Stimulated activated CD4-positive, alpha-beta T cell treated with anti-CD3 and anti-CD28 coated beads, Interleukin-1b, Interleukin-23, amount 100 ng/mL, for 4 hours (primary cell): ENCODE results near the gene ALKBH3.

Experiments used
- DNase-seq, 2 donors: peaks; one replicate each; pipeline ENCODE4 v3.0.0-alpha.2; 2020; ENCODE audit warnings: low read depth in 2 of 2

Gene ALKBH3

DNA sequence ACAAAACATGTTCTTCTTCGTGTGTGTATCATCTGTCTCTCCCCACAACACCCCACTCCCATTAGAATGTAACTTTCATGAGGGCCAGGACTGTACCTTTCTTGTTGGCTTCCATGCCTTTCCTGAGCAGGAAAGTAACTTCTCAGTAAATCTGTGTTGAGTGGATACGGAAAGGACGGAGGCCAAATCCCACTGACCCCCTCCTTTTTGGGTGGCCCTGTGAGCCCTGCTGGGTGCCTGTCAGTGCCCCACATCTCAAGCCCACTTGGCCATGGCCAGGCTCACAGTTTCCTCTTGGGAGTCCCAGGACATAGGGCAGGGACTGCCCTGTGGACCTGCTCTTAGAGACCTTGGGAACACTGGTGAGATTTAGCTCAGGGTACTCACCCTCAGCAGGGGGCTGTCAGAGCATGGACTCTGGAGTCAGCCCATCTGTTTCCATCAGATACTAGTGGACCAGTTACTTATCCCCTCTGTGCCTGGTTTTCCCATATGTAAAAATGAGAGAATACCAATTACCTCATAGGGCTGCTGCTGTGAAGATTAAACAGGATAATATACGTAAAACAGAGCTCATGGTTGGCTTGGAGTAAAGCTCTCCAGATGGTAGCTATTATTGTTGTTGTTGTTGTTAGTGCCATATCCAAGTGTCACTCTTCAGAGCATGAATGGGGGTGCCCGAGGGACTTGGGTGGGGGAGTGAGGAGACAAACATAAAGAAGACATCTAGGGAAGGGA lies 60.8 kb downstream of the ALKBH3 start:
- DNase-seq, result no peak

DNA sequence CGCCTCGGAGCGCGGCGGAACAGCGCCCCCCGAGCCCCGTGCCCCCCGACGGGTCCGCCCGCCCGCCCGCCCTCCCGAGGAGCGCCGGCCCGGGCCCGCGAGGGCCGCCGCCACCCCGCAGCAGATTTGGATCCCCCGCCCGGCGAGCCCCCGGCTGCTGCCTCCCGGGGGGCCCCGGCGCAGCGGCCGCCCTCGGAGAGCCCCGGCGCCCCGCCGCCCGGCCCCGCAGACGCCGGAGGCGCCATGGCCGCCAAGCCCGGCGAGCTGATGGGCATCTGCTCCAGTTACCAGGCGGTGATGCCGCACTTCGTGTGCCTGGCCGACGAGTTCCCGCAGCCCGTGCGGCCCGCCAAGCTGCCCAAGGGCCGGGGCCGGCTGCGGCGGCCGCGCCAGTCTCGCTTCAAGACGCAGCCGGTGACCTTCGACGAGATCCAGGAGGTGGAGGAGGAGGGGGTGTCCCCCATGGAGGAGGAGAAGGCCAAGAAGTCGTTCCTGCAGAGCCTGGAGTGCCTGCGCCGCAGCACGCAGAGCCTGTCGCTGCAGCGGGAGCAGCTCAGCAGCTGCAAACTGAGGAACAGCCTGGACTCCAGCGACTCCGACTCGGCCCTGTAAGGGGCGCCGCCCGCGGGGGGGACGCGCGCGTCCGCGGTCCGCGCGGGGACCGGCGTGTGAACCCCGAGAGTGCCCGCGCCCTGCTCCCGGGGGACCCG lies 62.2 kb downstream of the ALKBH3 start:
- peak in 1 of 2 donors; percentile 18 for DNase-seq

DNA sequence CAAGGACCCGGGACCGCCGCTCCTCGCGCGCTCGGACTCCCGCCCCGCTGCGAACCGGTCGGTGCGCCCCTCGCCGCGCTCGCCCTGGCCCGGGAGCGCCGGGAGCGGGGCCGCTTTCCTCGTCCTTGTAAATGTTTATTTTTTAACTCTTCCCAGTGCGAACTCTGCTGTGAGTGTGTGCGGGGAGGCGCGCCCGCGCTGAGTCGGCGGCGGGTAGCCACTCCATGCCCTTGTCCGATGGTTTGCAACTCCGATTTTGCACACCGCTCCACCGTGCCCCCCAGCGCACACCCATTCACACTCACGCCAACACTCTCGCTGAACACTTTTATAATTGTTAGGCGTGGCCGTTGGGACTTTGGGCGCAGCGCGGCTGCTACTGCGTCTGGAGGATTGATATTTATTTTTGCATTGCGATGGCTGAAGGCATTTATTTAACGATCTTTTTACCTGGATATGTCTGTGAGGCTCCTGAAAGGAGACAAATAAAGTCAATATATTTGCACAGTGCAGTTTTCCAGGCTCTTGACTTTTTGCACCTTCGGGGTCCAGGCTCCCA lies 62.8 kb downstream of the ALKBH3 start:
- DNase-seq, result no peak

DNA sequence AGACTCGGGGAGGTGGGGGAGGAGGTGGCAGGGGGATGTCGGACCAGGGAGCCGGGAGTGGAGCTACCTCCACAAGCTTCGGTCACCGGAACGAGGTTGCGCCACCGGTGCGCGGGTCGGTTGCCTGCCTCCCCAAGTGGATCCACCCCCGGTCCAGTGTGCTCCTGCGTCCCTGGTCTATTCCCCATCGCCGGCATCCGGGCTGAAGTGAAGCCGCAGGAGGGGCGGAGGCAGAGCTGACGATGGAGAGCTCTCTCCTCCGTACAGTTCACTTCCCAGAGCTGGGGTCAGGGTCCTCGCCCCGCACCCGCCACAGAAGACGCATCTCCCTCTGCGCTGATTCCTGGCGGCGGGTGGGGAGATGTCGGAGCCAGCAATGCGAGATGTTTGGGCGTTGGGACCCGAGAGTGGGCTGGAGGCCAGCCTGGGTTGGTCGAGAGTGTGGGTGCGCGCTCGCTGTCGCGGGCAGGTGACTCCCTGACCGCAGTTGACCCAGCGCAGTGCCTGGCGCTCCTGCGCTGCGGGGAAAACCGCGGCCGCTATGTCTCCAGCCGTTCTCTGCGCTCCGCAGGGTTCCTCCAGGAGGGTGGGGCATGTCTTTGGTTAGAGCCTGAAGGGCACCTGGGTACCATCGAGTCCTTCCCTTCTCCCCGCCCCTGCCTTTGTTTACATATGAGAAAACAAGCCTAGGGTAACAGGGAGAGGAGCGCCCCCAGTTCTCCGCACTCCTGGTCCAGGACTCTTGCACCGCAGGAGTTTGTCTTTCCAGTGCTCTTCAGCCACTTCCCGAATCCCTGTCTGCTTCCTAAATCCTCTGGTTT lies 63.5 kb downstream of the ALKBH3 start:
- DNase-seq, result no peak

DNA sequence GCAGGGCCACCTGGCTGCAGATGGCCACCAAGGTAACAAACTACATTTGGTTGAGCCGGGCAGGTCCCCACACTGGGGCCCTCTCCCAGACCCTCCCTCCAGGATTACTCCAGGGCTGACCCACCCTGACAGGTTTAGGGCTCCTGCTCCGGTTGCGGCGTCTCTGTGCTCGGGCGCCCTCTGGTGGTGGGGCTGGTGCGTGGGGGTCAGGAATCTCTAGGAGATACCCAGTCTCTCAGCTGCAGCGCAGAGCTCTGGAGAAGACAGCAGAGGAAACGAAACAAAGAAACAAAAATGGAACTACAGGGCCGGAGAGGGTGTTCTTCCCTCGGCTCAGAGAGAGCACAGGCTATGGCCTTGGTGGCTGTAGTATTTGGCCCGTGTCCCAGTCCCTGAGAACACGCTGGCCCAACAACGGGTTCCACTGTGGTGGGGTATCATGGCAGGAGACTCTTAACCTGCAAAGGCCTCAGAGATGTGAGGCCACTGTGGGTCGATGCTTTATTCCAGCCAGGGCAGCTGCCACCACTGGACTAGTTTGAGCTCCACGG lies 64.2 kb downstream of the ALKBH3 start:
- DNase-seq, result peak; percentile 54 to 72

DNA sequence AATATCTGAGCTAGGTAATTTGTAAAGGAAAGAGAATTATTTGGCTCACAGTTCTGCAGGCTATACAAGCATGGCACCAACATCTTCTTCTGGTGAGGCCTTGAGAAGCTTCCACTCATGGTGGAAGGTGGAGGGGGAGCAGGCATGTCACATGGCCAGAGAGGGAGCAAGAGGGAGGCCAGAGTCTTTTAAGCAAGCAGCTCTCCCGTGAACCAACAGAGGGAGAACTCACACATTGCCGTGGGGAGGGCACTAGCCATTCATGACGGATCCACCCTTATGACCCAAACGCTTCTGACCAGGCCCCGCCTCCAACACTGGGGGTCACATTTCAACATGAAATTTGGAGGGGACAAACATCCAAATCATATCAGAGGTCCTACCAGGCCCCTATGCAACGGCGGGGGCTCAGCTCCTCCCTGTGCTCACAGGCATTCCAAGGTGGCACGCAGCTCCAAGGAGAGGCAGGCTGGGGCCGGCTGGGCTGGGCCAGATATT lies 66.4 kb downstream of the ALKBH3 start:
- no peak for DNase-seq

DNA sequence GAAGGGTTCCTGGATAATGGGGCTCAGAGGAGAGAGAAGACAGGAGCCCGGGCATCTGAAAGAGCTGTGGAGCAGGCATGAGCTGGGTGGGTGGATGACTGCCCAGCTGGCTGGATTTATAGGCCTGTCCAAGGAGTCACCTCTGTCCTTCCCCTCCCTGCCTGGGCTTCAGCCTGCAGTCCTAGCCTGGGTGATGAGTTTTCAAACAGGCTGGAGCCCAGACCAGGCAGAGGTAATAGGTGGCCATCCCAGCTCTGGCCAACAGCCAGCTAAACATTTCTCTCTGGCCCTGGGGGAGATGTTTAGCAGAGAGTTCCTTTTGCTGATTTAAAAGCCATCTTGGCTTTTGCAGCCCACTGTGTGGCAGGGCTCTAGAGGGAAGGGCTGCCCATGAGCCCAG lies 67.2 kb downstream of the ALKBH3 start:
- no peak for DNase-seq

DNA sequence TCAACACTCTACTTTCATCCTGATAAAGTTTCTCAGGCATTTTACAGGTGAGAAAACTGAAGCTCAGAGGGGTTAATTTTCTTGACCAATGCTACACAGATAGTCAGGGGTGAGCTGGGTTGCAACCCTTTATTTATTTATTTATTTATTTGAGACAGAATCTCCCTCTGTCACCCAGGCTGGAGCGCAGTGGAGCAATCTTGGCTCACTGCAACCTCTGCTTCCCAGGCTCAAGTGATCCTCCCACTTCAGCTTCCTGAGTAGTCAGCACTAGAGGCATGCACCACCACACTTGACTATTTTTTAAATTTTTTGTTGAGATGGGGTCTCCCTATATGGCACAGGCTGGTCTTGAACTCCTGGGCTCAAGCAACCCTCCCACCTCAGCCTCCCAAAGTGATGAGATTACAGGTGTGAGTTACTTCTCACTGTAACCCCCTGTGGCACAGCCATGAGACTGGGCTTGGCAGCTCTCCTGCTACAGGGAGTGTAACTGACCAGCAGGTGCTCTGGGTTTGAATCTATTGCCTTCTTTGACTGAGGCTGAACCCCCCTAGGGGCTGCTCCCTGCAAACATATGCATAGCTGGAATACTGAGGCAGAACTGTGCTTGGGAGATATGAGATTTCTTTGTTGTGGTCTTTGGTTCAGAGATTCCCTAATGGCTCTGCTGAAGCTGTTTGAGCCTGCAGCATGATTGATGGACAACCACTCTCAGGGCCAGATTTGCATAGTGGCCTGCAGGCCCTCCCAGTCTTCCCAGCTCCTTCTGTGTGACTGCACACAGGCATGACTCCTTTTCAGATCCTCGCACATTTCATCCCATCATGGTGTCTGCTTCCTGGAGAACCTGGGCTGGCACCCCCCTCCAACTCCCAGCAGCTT lies 68.0 kb downstream of the ALKBH3 start:
- no peak for DNase-seq

DNA sequence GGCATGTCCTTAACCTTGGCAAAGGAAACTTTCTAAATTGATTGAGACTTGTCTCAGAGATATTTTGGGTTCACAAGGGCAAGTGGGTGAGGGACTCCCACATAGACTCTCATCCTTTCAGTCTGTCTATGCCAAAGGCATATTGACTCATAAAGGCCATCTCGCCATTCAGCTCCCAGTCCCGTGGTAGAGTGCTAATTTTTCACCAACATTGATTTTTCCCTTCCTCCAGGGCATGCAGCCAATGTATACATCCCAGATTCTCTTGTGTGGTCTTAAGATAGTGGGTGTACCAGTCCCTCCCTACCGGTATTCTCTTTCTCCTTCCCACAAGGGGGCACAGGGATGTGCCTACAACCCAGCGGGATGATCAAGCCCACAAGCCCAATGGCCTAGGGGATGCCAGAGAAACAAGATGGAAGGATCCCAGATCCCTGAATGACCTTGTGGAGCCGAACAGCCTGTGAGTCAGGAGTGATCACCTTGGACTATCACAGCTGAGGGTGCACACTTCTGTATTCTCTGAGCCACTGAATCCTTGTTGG lies 69.8 kb downstream of the ALKBH3 start:
- no peak for DNase-seq

DNA sequence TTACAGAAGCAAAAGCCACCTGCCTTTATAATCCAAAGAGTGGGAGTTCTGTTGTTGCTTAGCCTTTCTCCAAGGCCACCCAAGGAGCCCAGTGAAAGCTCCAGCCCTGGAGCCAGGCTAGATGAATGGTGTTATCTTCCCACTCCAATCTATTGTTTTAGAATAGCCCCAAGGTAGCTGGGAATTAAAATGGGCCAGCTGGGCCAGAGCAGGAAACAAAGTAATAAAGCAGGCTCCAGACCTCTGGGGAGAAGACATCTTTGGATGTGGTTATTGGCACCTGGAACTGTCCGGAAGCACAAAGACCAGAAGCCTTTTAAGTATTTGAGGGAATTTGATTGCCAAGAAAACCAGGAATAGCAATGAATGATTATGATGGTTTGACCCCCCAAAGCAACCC lies 70.6 kb downstream of the ALKBH3 start:
- no peak for DNase-seq

DNA sequence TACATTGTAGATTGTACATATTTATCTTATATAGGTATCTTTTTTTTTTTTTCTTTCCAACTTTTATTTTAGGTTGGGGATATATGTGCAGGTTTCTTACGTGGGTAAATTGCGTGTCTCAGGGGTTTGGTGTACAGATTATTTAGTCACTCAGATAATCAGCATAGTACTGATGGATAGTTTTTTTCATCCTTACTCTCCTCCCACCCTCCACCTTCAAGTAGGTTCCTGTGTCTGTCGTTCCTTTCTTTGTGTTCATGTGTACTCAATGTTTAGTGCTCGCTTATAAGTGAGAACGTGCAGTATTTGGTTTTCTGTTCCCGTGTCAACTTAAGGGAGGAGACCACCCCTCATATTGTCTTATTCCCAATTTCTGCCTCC lies 71.4 kb downstream of the ALKBH3 start:
- DNase-seq, result no peak

DNA sequence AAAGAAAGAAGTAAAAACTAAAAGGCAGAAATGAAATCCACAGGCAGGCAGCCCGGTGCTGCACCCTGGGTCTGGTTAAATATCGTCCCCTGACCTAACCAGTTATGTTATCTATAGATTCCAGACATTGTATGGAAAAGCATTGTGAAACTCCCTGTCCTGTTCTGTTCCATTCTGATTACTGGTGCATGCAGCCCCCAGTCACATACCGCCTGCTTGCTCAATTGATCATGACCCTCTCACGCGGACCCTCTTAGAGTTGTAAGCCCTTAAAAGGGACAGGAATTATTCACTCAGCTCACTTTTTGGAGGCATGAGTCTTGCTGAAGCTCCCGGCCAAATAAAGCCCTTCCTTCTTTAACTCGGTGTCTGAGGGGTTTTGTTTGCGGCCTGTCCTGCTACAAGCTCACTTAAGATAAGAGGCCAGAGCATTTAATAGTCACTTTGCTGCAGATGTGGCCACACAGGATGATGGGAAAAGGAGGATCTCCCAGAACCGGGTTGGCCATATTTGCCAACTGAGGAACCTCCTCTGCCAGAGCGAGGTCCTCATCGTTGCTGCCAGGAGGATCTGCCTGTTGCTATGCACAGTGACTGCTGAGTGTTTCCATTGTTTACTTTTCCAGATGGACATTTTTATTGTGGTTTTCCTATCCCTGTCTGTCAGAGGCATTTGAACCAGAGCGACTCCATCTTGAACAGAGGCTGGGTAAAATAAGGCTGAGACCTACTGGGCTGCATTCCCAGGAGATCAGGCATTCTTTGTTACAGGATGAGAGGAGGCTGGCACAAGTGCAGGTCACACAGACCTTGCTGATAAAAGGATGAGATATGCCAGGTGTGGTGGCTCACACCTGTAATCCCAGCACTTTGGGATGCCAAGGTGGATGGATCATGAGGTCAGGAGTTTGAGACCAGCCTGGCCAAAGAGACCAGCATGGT lies 72.0 kb downstream of the ALKBH3 start:
- no peak for DNase-seq

DNA sequence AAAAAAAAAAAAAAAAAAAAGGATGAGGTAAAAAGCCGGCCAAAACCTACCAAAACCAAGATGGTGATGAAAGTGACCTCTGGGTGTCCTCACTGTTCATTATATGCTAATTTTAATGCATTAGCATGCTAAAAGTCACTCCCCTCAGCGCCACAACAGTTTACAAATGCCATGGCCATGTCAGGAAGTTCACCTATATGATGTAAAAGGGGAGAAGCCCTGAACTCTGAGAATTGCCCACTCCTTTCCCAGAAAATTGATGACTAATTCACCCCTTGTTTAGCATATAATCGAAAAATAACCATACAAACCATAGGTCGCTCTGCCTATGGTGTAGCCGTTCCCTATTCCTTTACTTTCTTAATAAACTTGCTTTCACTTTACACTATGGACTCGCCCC lies 72.9 kb downstream of the ALKBH3 start:
- DNase-seq, result no peak

DNA sequence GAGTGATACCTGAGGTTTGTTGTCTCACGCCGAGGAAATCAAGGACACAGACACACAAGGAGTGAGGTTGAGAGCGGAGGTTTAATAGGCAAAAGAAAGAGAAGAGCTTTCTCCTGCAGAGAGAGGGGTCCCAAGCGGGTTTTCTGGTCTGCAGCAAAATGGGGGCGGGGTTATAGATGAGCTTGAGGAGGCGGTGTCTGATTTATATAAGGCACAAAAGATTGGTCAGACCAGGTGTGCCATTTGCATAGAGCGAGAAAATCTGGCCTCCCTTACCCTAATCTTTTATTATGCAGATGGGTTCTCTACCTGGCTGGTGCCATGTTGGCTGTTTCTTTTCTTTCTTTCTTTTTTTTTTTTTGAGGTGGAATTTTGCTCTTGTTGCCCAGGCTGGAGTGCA lies 73.6 kb downstream of the ALKBH3 start:
- DNase-seq, result no peak

DNA sequence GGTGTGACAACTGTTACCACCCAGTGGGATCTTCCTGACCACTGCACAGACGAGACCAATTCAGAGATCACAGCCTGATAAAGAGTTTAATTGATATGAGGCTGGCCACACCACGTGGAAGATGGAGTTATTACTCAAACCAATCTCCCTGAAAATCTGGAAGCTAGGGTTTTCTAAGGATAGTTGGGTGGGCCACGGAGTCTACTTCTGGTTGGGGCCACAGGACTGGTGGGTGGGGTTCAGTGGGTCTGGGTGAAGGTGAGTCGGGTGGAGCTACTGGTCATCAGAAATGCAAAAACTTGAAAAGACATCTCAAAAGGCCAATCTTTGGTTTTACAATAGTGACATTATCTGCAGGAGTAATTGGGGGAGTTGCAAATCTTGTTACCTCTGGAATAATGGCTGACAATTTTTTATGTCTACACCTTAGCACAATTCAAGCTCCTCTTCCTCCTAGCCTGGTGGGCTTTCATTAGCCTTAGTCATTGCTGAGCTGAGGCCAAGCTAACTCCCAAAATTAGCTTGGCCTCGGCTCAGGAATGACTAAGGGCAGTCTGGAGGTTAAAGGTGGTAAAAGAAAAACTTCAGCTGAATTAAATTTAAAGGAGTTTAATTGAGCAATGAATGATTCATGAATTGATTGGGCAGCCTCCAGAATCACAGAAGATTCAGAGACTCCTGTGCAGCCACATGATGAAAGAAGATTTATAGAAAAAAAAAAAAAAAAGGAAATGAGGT lies 74.9 kb downstream of the ALKBH3 start:
- DNase-seq, result no peak

DNA sequence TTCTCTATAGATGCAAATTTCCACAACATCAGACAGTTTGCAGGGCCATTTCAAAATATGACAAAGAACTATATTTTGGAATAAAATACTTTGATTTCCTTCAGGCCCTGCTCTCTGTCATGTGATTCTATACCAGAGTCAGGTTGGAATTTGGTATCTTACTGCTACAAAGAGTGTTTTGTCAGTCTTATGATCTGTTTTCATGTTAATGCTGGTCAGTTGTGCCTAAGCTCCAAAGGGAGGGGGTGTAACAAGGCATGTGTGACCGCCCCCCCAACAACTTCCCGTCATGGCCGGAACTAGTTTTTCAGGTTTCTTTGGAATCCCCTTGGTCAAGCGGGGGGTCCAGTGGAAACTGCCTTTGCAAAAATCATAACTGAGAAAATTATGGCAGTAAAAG lies 76.9 kb downstream of the ALKBH3 start:
- no peak for DNase-seq

DNA sequence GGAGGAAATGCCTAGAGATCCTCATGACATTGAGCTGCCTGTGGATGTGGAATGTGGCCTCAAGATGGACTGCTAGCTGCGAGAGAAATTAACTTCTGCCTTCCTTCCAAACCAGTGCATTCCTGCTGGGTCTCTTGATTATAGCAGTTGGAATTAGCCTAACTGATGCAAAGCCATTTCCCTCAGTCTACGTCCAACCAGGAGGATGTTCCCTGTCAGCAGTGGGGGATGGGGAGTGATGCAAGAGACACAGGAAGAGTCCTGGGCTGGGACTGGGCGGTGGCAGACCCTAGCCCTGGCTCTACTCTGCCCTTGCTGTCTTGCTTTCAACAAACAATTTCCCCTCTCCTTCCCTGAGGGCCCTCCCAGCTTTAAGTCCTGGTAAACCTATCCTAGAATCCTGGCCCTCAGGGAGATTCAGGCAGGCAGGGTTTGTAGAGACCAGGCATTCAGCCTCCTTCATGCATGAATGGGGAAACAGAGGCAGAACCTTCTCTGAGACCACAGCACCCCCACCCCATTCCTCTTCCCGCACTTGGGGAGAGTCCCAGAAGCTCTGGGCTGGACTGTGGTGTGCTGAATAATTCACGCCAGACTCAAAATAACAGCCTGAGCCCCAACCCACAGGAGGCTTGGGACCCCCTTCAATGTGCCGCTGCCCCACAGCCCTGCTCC lies 78.8 kb downstream of the ALKBH3 start:
- DNase-seq, result no peak
